ENCODE measurements around the gene STK32B. TPM values are rescaled to one million over a fixed set of nuclear protein-coding genes. Genes with fewer than 3 reads are reported as not detected.

The STK32B gene
- total and polyA plus RNA-seq, 9 of the 15 experiments (the other 6 are each of a cell fraction or from before 2014, with no cell fraction given): 0.03 to 0.20 (median 0.07) TPM; not detected in 2

- TF ChIP-seq PRDM10 (IDR thresholded peaks at IDR 0.05; ENCODE audit: partially characterized antibody) (peak; percentile 49), HIVEP1 (CRISPR knock-in tag; IDR thresholded peaks at IDR 0.05) (peak; percentile 85), ZBTB17 (CRISPR knock-in tag; IDR thresholded peaks at IDR 0.05) (peak; percentile 79; the same call in 1 of the 2 replicates), ZBTB33 (CRISPR knock-in tag; IDR thresholded peaks at IDR 0.05) (0 out of 2 replicates have a peak, but pooled peaks have one; percentile 11), NCOA1 (IDR thresholded peaks at IDR 0.05; ENCODE audit: low read depth) (peak; percentile 94), HEY1 (CRISPR knock-in tag; IDR thresholded peaks at IDR 0.05; ENCODE audit: borderline replicate concordance) (peak; percentile 73; the same call in 1 of the 2 replicates), RBFOX2 (IDR thresholded peaks at IDR 0.05; ENCODE audit: low read depth, low read length) (0 out of 2 replicates have a peak, but pooled peaks have one; percentile 30), FIP1L1 (IDR thresholded peaks at IDR 0.05; ENCODE audit: low read depth, low read length, poor library complexity, severe bottlenecking) (no peak), SPI1 (IDR thresholded peaks at IDR 0.05; ENCODE audit: borderline replicate concordance, low read depth, low read length) (peak; percentile 73; the same call in 1 of the 2 replicates)
Observed at GRCh38 chr4:5003372-5003857, 47.9 kb upstream of the STK32B start (continued).
